Rectal smooth muscle tissue (tissue), 1 donor: ENCODE measurements around the gene ELF5.

Source experiments
- H3K27ac ChIP-seq: one replicate; pipeline ENCODE4 v1.7.0; 2013; ENCODE audit warnings: low read depth, low read length, inconsistent platforms
- H3K27me3 ChIP-seq: one replicate; pipeline ENCODE4 v1.7.0; 2013; ENCODE audit warnings: low read length; ENCODE audit not compliant: control insufficient read depth, insufficient read depth
- H3K36me3 ChIP-seq: one replicate; pipeline ENCODE4 v1.7.0; 2013; ENCODE audit warnings: low read length; ENCODE audit not compliant: control insufficient read depth, insufficient read depth
- H3K4me1 ChIP-seq: one replicate; pipeline ENCODE4 v1.7.0; 2013; ENCODE audit warnings: low read length; ENCODE audit not compliant: control insufficient read depth, insufficient read depth
- H3K4me3 ChIP-seq: one replicate; pipeline ENCODE4 v1.7.0; 2013; ENCODE audit warnings: low read length
- H3K9ac ChIP-seq: one replicate; pipeline ENCODE4 v1.7.0; 2013; ENCODE audit warnings: low read length

Gene ELF5

GRCh38 chr11:34481307-34481706 lies 32.3 kb downstream of the ELF5 start:
- Histone ChIP-seq H3K27ac (no peak overlapping the region), H3K4me3 (no peak overlapping the region), H3K27me3 (no peaks in the 10 kb centered on the region), H3K9ac (no peak overlapping the region), H3K36me3 (no peaks in the 10 kb centered on the region), H3K4me1 (no peaks in the 10 kb centered on the region)

- Histone ChIP-seq H3K36me3 (no peaks in the 10 kb centered on the region), H3K4me3 (no peak overlapping the region), H3K27ac (no peak overlapping the region), H3K27me3 (no peaks in the 10 kb centered on the region), H3K9ac (no peak overlapping the region), H3K4me1 (no peaks in the 10 kb centered on the region)
Measured at GRCh38 chr11:34480314-34480713, 33.3 kb downstream of the ELF5 start.

GRCh38 chr11:34478845-34479663 lies 34.5 kb downstream of the ELF5 start:
- no peak overlapping the region for H3K27ac ChIP-seq
- H3K4me3 ChIP-seq: no peak overlapping the region
- no peaks in the 10 kb centered on the region for H3K27me3 ChIP-seq
- no peaks in the 10 kb centered on the region for H3K36me3 ChIP-seq
- no peaks in the 10 kb centered on the region for H3K4me1 ChIP-seq
- H3K9ac ChIP-seq: no peak overlapping the region

GRCh38 chr11:34476849-34477248 lies 36.7 kb downstream of the ELF5 start:
- Histone ChIP-seq H3K9ac (no peak overlapping the region), H3K36me3 (peaks cover 2% of the 10 kb centered on the region), H3K4me3 (no peak overlapping the region), H3K27ac (no peak overlapping the region), H3K27me3 (no peaks in the 10 kb centered on the region), H3K4me1 (no peaks in the 10 kb centered on the region)

- H3K9ac ChIP-seq: no peak overlapping the region
- no peaks in the 10 kb centered on the region for H3K27me3 ChIP-seq
- H3K4me3 ChIP-seq: no peak overlapping the region
- no peaks in the 10 kb centered on the region for H3K4me1 ChIP-seq
- H3K27ac ChIP-seq: no peak overlapping the region
- H3K36me3 ChIP-seq: peaks cover 6% of the 10 kb centered on the region
Measured at GRCh38 chr11:34475656-34476055, 37.9 kb downstream of the ELF5 start.

- Histone ChIP-seq H3K9ac (no peak overlapping the region), H3K27ac (no peak overlapping the region), H3K4me3 (no peak overlapping the region), H3K36me3 (peaks cover 24% of the 10 kb centered on the region), H3K27me3 (no peaks in the 10 kb centered on the region), H3K4me1 (no peaks in the 10 kb centered on the region)
Measured at GRCh38 chr11:34473603-34474169, 39.9 kb downstream of the ELF5 start.

- Histone ChIP-seq H3K9ac (no peak overlapping the region), H3K36me3 (peaks cover 45% of the 10 kb centered on the region)
Measured at GRCh38 chr11:34468209-34468841, 45.3 kb downstream of the ELF5 start.

GRCh38 chr11:34466802-34467488 lies 46.6 kb downstream of the ELF5 start:
- no peaks in the 10 kb centered on the region for H3K27me3 ChIP-seq
- no peak overlapping the region for H3K4me3 ChIP-seq
- H3K27ac ChIP-seq: no peak overlapping the region
- peaks cover 44% of the 10 kb centered on the region for H3K36me3 ChIP-seq
- no peak overlapping the region for H3K9ac ChIP-seq
- H3K4me1 ChIP-seq: no peaks in the 10 kb centered on the region

More at GRCh38 chr11:34468209-34468841, 45.3 kb downstream of the ELF5 start:
- H3K4me1 ChIP-seq: no peaks in the 10 kb centered on the region
- H3K27ac ChIP-seq: no peak overlapping the region
- no peaks in the 10 kb centered on the region for H3K27me3 ChIP-seq
- no peak overlapping the region for H3K4me3 ChIP-seq

GRCh38 chr11:34464591-34465051 lies 49.0 kb downstream of the ELF5 start:
- Histone ChIP-seq H3K4me1 (no peaks in the 10 kb centered on the region), H3K36me3 (peaks cover 34% of the 10 kb centered on the region), H3K9ac (no peak overlapping the region), H3K27ac (no peak overlapping the region), H3K27me3 (no peaks in the 10 kb centered on the region), H3K4me3 (no peak overlapping the region)

- Histone ChIP-seq H3K36me3 (peaks cover 32% of the 10 kb centered on the region), H3K27me3 (no peaks in the 10 kb centered on the region), H3K9ac (no peak overlapping the region)
Measured at GRCh38 chr11:34461215-34461614, 52.4 kb downstream of the ELF5 start.

GRCh38 chr11:34460278-34460677 lies 53.3 kb downstream of the ELF5 start:
- no peak overlapping the region for H3K4me3 ChIP-seq
- no peaks in the 10 kb centered on the region for H3K4me1 ChIP-seq
- no peak overlapping the region for H3K27ac ChIP-seq
- H3K27me3 ChIP-seq: no peaks in the 10 kb centered on the region
- peaks cover 25% of the 10 kb centered on the region for H3K36me3 ChIP-seq
- H3K9ac ChIP-seq: no peak overlapping the region

More at GRCh38 chr11:34461215-34461614, 52.4 kb downstream of the ELF5 start:
- no peak overlapping the region for H3K4me3 ChIP-seq
- H3K4me1 ChIP-seq: no peaks in the 10 kb centered on the region
- H3K27ac ChIP-seq: no peak overlapping the region

- H3K4me1 ChIP-seq: no peaks in the 10 kb centered on the region
- H3K27ac ChIP-seq: no peak overlapping the region
- H3K4me3 ChIP-seq: no peak overlapping the region
- no peak overlapping the region for H3K9ac ChIP-seq
- no peaks in the 10 kb centered on the region for H3K27me3 ChIP-seq
- H3K36me3 ChIP-seq: peaks cover 27% of the 10 kb centered on the region
Measured at GRCh38 chr11:34459507-34460162, 54.0 kb downstream of the ELF5 start.
